Measurements from ENCODE around the gene WDR36.

Gene WDR36

DNA sequence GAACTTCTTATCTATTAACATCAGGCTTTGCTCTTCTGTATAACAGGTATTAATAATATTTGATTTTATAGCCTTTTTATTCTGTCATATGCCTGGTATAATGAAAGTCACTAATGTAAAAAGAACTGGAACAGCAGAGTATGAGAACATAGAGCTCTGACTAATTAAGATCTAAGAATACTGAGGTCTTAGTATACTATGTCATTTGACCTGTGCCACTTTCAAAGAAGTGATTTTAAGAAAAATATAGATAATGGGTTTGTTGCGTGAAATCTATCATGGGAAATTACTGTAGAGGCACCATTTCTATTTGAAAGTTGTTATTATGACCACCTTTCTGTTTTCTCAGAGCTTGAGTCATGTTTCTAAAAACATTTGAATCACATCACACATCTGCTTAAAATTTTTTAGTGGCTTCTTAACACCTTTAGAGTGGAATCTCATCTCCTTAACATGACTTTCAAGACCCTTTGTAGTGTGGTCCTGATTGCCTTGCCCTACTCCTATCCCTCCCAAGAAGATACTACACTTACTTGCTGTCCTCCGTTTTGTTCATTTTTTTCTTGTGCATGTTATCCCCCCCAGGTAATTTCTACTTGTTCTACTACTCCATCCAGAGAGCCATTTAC lies 14.3 kb downstream of the WDR36 start:
- DNase-seq (ENCODE audit: low read depth), result no peak

DNA sequence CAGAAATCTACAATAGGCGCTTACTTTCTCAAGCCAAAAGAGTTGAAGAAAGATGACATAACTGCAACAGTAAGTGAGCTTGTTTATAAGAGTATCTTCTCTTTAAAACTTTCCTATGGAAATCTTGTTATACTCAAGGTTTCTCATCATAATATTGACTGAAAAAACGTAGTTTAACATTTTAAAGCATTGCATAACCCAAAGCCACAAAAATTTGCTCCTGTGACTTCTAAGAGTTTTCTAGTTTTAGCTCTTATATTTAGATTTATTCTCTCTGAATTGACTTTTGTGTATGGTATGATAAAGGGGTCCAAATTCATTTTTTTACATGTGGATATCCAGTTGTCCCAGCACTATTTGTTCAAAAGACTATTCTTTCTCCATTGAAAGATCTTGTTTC lies 15.2 kb downstream of the WDR36 start:
- DNase-seq (ENCODE audit: low read depth), result no peak

DNA sequence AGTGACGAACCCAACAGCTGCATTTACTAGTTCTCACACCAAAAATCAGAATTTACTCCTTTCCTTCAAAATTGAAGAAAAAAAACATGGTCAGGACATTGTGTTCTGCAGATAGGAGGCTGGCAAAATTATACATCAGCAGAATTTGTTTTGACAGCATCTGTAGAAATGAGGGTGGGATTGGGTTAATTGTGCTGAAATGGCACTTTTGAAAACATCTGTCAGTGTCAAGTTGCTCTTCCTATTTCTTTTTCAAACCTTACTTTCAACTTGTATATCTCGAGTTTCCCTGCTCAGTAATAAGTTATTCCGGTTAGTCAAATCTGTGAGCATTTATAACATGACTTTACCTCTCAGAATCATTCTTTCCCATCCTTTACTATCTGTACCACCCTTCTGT lies 19.8 kb downstream of the WDR36 start:
- no peak for DNase-seq (ENCODE audit: low read depth)

DNA sequence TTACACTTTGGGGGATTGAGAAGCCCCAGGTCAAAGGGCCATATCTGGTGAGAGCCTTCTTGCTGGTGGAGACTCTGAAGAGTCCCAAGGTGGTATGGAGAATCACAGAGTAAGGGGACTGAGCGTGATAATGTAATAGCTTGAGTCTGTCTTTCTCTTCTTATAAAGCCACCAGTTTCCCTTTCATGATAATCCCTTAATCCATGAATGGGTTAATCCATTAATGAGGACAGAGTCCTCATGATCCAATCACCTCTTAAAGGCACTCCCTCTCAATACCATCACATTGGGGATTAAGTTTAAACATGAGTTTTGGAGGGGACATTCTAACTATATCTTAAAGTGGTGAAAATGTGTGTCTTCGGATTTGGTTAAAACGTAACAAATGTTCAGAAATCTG lies 21.5 kb downstream of the WDR36 start:
- no peak for DNase-seq (ENCODE audit: low read depth)

DNA sequence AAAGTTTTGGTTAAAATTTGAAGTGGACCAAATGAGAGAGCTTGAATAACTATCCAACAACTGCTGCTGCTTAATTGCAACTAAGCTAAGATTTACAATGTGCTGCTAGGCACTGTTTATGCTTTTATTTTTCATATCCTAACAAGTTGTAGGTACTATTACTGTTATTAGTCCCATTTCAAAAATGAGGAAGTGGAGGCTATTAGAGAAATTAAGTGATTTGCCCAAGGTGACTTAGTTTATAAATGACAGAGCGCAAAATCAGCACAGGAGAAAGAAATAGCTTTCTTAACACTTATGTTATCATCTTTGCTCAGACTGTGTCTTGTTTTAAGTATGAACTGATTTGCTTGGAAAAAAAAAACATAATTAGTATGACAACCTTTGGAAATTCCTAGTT lies 23.1 kb downstream of the WDR36 start:
- DNase-seq (ENCODE audit: low read depth), result no peak

DNA sequence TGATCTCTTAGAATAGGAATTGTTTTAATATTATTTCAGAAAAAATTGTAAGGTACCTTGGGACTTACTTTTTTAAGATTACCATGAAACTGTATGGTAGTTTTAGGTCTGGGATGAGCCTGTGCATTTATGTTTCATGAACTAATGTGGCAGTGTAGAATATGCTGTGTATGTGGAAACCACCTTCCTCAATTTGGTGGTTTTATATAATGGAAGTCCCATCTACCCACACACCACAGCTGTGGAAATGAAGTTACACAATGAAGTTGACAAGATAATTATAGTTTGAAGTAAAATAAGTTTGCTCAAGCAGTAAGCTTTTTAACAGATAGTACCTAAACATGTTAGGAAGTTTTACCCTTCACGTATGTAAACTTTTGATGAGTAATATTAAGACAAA lies 24.4 kb downstream of the WDR36 start:
- no peak for DNase-seq (ENCODE audit: low read depth)

DNA sequence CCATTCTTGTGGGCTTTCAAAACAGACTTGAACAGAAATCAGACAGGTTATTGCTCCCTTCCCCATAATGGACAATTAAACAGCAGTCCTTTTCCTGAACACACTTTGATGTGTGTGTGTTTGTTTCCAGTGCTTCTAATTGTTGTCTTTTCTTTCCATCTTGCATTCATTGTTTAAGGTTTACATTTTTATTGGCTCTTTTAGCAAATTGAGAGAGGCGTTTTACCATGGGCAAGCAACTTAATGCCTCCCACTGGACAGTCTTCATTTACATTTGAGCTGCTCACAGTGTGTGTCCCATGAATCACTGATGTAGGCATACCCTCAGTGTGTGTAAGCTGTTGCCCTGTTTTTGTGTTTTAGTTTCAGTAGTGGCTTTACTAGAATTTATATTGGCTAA lies 25.0 kb downstream of the WDR36 start:
- no peak for DNase-seq (ENCODE audit: low read depth)

DNA sequence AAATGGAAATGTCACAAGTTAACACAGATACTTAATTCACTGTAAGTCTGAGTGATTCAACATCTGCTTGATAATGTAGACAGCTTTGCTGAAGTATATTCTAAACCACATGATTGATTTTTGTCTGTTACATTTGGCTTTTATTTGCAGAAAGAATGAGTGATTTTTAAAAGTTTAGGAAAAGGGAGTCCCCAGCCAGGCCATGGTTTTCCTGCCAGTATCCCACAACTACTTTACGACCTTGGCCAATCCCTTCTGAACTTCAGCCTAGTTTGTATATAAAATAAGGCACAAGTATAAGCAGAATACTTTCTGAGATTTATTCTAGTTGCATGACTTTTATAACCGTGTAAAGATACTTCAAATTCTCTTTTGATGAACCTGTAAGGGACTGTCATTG lies 27.1 kb downstream of the WDR36 start:
- DNase-seq (ENCODE audit: low read depth), result no peak

DNA sequence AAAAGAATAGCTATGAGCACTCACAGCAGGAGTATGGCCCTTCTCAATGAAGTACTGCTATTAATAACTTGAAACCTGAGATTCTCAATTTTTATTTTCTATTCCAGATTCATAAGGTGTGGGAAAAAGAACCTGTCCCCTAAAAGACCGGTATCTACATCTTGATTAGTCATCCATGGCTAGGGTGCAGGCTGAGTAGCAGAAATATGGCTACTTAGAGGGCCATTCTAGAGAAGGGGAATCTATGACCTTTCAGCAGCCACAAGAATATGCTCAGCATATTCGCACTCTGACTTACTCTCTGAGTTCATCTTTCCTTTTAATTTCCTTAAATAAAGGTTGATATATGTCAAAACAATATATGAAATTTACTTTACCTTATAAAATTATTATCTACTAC lies 27.7 kb downstream of the WDR36 start:
- DNase-seq (ENCODE audit: low read depth), result no peak

DNA sequence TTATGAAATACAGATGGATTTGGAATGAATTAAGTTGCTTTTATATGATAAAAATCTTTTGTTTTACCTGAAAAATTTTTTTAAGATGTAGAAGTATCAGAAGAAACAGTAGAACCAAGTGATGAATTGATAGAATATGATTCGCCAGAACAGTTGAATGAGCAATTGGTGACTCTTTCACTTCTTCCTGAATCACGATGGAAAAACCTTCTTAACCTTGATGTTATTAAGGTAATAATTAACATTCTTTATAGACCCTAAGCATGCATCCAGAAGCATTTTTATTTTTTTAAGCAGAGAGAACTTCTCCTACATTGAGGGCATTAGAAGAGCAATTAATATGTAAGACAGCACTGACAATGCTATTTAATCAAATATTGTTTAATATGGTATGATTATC lies 28.8 kb downstream of the WDR36 start:
- DNase-seq (ENCODE audit: low read depth), result no peak

DNA sequence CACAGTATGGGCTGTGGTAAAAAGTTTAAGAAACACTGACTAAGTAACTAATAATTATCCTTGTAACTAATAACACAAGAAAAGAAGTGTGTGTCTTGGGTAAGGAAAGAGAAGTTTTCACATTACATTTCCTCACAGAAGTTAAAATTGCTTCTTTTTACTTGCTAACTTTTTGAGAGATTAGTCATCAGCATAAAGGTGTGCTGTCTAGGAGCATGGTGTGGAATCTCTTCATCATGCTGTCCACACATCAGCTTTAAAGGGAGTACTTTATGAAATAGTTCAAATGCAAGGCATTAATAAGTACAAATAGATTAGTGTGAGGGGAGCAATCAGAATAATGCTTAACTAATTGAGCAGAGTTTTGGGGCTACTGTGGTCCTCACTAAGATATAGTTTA lies 29.8 kb downstream of the WDR36 start:
- DNase-seq (ENCODE audit: low read depth), result no peak

DNA sequence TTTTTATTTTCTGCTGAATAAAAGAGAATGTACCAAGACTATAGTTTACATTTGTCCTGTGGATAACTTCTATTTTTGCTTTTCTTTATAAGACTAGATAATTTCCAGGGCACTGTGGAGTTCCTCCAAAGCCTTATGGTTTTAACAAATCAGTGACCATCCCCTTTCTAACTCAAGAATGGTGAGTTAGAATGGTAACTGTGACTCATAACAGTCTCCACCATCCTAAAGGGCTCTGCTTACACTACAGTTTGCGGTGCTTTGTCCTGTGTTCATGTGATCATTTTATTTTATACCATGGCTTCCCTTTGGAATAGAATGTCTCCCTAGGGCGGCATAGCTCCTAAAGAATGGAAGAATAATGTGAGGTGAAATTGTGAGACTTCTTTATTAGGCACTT lies 30.2 kb downstream of the WDR36 start:
- DNase-seq (ENCODE audit: low read depth), result no peak

DNA sequence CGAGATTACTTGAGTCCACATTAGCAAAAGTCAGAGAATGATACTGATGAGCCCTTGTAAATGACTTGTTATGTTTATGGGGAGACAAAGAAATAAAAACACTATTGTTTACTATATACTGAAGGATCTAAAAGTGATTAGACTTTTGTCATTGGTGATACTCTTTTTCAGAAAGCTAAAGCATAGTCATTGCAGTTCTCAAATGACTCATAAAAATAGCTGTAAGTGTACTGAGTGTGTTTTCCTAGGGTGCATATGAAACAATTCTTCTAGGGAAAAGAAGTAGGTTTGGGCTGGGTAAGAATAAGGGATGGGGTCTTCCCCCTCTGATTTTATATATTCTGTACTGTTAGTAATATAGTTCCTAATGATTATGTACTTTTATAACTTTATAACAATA lies 32.6 kb downstream of the WDR36 start:
- no peak for DNase-seq (ENCODE audit: low read depth)

DNA sequence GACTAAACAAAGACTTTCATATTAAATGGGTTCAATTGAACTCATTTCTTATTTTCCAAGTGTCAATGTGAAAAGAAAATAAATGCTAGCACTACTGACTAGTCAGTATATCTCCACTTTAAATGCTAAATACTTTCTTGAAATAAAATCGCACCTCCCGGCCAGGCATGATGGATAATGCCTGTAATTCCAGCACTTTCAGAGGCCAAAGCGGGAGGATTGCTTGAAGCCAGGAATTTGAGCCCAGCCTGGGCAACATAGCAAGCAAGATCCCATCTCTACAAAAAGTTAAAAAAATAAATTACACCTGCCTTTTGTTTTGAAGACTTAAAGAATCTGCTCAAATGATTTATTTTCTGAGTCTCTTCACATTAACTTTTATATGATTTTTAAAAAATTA lies 34.7 kb downstream of the WDR36 start:
- DNase-seq (ENCODE audit: low read depth), result no peak

DNA sequence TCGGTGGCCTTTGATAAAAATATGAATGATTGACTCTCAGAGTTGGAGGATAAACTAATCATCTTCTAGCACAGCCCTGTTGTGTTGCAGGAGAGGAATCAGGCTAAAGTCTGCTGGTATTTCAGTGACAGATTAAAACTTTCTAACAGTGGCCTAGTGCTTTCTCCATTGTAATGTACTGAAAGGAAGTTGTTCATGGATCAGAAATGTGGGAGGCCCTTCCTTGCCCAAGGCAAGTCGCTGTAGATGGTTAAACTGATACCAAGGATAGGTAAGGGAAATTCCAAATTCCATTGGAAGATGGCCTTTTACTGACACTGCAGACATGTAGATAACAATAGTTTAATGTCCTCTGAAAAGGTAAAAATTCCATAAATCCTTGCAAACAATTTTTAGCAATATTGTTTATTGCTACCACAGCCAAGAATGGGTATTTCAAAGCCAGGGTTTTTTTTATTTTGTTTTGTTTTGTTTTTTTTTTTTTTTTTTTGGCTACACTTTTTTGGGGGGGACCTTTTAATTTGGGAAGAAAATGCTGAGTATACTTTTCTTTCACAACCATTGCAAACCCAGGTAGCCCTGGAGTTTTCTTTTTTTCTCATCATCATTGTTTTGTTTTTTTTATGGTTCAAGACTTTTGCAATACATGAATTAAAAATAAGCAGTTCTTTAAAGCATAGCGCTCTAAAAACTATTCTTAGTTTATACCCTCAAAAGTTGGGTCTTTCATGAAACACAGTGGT lies 35.5 kb downstream of the WDR36 start:
- no peak for DNase-seq (ENCODE audit: low read depth)

DNA sequence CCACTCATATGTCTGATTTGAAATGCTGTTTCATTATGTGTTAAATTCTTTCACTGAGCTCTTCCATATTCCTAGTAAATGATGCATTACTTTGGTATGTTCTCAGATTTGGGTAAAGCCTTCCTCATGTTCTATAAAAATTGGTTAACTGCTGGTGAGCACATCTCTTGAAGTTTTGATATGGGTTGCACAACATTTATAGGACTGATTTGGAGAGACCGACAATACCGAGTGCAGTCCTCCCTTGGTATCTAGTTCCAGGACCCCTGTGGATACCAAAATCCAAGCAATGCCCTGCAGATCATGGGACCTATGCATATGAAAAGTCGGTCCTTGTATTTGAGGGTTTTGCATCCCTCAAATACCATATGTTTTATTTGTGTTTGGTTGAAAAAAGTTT lies 37.8 kb downstream of the WDR36 start:
- DNase-seq (ENCODE audit: low read depth), result no peak

DNA sequence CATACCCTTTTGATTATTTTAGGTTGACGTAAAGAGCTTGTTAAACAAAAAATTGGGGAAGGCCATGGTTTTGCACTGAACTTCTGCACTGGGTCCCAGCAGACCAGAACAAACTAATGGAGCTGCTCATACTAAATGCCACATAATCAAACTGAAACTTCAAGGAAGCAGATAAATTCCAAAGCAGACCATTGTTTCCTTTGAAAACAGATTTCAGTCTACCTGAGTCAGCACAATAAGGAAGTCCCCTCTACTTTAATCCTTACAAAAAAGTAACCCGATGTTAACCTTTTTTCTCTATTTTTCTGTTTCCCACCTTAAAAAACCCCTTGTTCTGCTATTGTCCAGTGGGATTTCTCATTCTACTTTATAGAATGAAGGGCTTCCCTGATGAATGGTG lies 39.2 kb downstream of the WDR36 start:
- DNase-seq (ENCODE audit: low read depth), result no peak

DNA sequence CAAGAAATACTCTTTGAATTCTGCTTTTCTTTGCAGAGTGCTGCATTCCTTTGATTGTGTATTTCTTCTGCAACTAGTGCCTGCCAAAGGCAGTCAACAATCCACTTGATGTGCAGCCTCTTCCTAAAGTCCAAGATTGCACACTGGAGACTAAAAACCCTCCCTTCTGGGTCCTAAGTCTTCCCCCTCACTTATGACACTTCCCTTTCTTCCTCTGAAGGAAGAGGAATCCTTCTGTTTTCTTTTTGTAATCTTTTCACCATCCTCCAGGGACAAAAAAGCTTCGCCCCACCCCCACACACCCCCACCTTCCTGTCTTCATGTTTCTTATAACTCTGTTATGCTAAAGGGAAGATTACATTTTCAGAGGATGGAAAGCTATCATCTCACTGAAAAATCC lies 39.9 kb downstream of the WDR36 start:
- DNase-seq (ENCODE audit: low read depth), result no peak

DNA sequence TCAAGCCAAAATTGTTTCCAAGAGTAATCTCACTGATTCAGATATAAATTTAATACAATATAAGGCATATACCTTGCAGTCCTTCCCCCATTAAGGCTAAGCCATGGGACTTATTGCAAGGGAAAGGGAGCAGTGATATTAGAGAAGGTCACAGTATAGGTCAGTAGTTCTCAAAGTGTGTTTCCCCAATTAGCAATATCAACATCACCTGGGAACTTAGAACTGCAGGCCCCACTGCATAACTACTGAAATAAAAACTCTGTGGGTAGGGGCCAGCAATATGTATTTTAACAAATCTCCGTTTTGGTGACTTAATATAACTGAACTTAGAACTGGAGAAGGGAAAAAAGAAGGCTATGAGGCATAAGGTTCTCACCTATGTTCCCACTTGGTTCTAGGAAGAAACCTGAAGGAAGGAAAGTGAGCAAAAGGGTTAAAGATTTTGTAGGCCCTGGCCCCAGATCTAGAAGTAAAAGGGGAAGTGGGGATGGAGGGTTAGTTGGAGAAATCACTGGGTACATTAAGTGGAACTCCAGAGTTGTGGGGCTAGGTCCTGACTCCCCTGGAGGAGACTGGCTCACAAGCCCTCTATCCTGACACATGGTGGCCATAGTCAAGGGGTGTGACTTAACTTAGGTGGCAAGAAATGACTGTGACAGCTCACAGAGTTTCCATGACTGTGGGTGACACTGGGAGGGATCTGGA lies 40.7 kb downstream of the WDR36 start:
- DNase-seq (ENCODE audit: low read depth), result no peak

DNA sequence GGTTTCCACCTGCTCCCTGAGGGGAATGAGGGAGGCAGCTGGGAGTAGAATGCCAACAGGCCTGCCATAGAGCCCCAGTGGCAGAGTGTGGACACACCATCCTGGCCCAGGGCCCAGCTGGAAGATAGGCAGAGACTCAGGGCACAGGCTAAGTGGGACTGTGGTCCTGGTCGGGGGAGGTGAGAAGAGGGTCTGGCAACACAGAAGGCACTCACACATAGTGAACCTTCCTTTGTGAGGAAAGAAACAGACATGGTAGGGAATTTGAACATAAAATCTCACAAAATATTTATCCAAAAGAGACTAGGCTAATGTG lies 41.2 kb downstream of the WDR36 start:
- no peak for DNase-seq (ENCODE audit: low read depth)

DNA sequence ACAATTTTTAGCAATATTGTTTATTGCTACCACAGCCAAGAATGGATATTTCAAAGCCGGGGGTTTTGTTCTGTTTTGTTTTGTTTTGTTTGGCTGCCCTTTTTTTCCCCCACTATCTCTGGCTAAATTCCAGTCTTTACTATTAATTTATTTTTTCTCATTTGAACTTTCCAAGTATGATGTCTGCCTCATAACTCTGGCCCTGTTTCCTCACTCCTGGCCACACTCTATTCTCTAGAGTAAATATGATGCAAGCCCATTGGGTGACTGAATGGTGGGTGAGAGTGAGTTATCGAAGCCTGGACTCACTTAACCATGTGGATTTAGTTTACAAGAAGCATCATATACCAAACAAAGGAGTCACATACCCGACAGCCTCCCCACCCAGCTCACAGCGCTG lies 41.9 kb downstream of the WDR36 start:
- no peak for DNase-seq (ENCODE audit: low read depth)

DNA sequence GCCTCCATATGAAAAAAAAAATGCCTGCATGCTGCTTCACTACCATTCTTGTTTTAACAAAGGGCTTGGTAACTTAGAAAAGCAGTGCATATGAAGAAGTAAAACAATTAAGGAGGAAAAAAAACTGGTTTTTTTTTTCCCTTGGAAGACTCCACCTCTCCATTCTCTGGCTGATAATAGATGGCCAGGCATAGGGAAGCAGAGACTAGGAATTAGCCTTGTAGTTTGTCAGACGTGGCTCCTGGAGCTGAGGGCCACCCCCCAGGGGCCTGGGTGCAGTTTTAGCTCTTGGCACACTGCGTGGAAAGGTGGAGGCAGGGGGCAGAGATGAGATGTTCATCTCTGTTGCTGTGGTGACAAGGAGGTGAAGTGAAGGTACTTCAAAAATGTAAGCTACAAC lies 42.7 kb downstream of the WDR36 start:
- no peak for DNase-seq (ENCODE audit: low read depth)

DNA sequence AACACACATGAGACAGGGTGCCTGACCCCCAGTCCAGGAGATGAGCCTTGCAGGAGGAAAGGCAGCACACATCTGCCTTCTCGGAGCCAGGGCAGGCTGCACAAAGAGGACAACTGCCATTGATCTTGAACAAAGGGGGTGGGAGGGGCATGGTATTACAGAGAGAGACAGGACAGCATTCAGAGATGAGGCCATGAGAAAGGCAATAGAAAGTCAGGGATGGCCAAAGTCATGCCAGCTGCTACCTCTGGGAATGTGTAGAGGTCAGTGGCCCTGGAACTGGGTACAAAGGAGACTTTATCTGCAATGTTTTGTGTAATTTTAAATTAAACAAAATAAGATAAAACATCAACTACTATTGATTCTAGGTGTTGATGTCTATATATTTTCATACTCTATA lies 43.2 kb downstream of the WDR36 start:
- no peak for DNase-seq (ENCODE audit: low read depth)

DNA sequence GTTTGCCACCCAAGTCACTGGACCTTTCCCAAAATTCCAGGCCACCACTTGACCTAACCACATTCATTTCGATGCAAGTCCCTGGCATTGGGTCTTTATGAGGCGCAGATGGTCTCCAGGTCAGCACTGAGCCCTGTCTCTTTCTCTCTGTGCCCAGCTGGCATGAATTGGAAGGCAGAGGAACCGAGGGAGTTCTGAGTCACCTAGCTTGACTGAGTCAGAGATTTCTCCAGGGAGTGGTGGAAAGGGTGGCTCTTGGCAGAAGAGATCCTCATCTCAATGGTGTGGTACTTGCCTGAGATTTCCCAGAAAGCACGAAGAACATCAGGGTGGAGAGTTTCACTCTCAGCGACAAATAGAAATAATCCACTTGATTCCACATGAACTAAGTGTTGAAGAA lies 43.8 kb downstream of the WDR36 start:
- DNase-seq (ENCODE audit: low read depth), result no peak

Data from T-helper 22 cell (primary cell).